Left lung (tissue), 14 donors: ENCODE measurements around the gene AASS. TPM values are rescaled to one million over a fixed set of nuclear protein-coding genes. Genes with fewer than 3 reads are reported as not detected.
"Not testable (repeated sequence)": the region's sequence is repeated elsewhere in the genome, so short reads cannot be mapped to it uniquely, and the experiment has no call there.

Experiments
- ATAC-seq: fragments of 200-7000 bp; cut with Tn5 transposase; one replicate; pipeline ENCODE4 v1.9.1; 2020; ENCODE audit warnings: moderate library complexity
- DNase-seq, 4 donors: peaks; one replicate each; pipeline ENCODE4 v3.0.0-alpha.2; 2013 to 2020
- H3K27ac ChIP-seq, 2 donors: fragments of 200-600 bp; sonication (generic) in 1 of 2; one replicate each; pipeline versions ENCODE4 v1.5.0 to v1.8.0; 2020 to 2021
- H3K27me3 ChIP-seq, 2 donors: fragments of 200-600 bp; sonication (generic) in 1 of 2; one replicate each; pipeline versions ENCODE4 v1.5.0 to v1.8.0; 2020 to 2021
- H3K36me3 ChIP-seq, 2 donors: fragments of 200-600 bp; sonication (generic) in 1 of 2; one replicate each; pipeline versions ENCODE4 v1.5.0 to v1.8.0; 2020 to 2021
- H3K4me1 ChIP-seq, 2 donors: fragments of 200-600 bp; one replicate each; pipeline ENCODE4 v1.8.0; 2021
- H3K4me3 ChIP-seq, 2 donors: fragments of 200-600 bp; sonication (generic) in 1 of 2; one replicate each; pipeline versions ENCODE4 v1.5.0 to v1.8.0; 2020 to 2021; ENCODE audit warnings: mild to moderate bottlenecking in 1 of 2
- H3K9me3 ChIP-seq, 2 donors: fragments of 200-600 bp; sonication (generic) in 1 of 2; one replicate each; pipeline versions ENCODE4 v1.5.0 to v1.8.0; 2020 to 2021
- CTCF ChIP-seq, 2 donors: fragments of 200-600 bp; sonication (generic) in 1 of 2; IDR thresholded peaks; one replicate each; pipeline versions ENCODE4 v1.5.0 to v1.8.0; 2021; ENCODE audit warnings: antibody characterized with exemption in 2 of 2
- intact Hi-C, 2 donors: fragments of 100-400 bp; cut with DNase I; formaldehyde crosslinking; loops; one replicate each; pipeline versions ENCODE4 v1.11.2 to v1.14.2; 2022
- long read RNA-seq, 12 donors: library from polyadenylated mRNA in 2 of 12; unstranded in 2 of 12; transcript quantifications; one replicate each; pipeline ENCODE4 v2.0.0 and lab custom pipeline, GENCODE V29; 2019 to 2026
- polyA plus RNA-seq, 6 donors: library from polyadenylated mRNA; unstranded; fragments of 120-200 nt; gene quantifications; one replicate each; pipeline ENCODE4 v1.2.1, GENCODE V29; 2013; ENCODE audit not compliant: insufficient read length in 6 of 6
- total RNA-seq, 2 donors: library from RNA; stranded (reverse); fragmentation: NEBNext Ultra II Directional; extraction: Animal tissue kit (Norgen Biotek cat#: 25700); gene quantifications; one replicate each; pipeline ENCODE4 v1.2.1, GENCODE V29; 2021
- donor health status: DM: no; HTN: yes; CAD: no.
- donor health status: DM: no; HTN: no; CAD: no.

Gene AASS
- total RNA-seq (10 to 100 TPM; 27.4 to 33.1 TPM), polyA plus RNA-seq (10 to 100 TPM; 52.2 to 70.5 (median 62.0) TPM)
- long read RNA-seq, donor 1, partial matches to known transcripts = 34 of 35 reads
- long read RNA-seq, donor 1, other reads (novel, unspliced or antisense) = 0 of 35 reads
- long read RNA-seq, donor 2, partial matches to known transcripts = 44 of 45 reads
- long read RNA-seq, donor 2, other reads (novel, unspliced or antisense) = 0 of 45 reads
- long read RNA-seq, donor 3, partial matches to known transcripts = 18 of 19 reads
- long read RNA-seq, donor 3, other reads (novel, unspliced or antisense) = 0 of 19 reads
- long read RNA-seq, donor 4, partial matches to known transcripts = 0 of 2 reads
- long read RNA-seq, donor 4, other reads (novel, unspliced or antisense) = 0 of 2 reads
- long read RNA-seq, donor 5, partial matches to known transcripts = 17 of 17 reads
- long read RNA-seq, donor 5, other reads (novel, unspliced or antisense) = 0 of 17 reads
- long read RNA-seq, donor 6, partial matches to known transcripts = 14 of 14 reads
- long read RNA-seq, donor 6, other reads (novel, unspliced or antisense) = 0 of 14 reads
- long read RNA-seq, donor 7, partial matches to known transcripts = 34 of 34 reads
- long read RNA-seq, donor 7, other reads (novel, unspliced or antisense) = 0 of 34 reads
- long read RNA-seq, donor 8, partial matches to known transcripts = 30 of 30 reads
- long read RNA-seq, donor 8, other reads (novel, unspliced or antisense) = 0 of 30 reads
- long read RNA-seq, donor 9 = 0 reads
- long read RNA-seq, donor 10, partial matches to known transcripts = 3 of 4 reads
- long read RNA-seq, donor 10, other reads (novel, unspliced or antisense) = 1 of 4 reads
- long read RNA-seq, donor 11, partial matches to known transcripts = 17 of 18 reads
- long read RNA-seq, donor 11, other reads (novel, unspliced or antisense) = 0 of 18 reads
- long read RNA-seq, donor 12, partial matches to known transcripts = 49 of 51 reads
- long read RNA-seq, donor 12, other reads (novel, unspliced or antisense) = 0 of 51 reads

- H3K9me3 ChIP-seq = no peaks in the 10 kb centered on the region
- TF ChIP-seq CTCF (IDR thresholded peaks at IDR 0.05) = no peak
- DNase-seq (peak; percentile 93 to 98 (median 96)), ATAC-seq (peak; percentile 98)
- no peaks in the 10 kb centered on the region for H3K36me3 ChIP-seq
- peaks cover 0 to 8% of the 10 kb centered on the region in 2 donors for H3K27me3 ChIP-seq
- intact Hi-C loops = no loop called here
- H3K4me1 ChIP-seq = peaks cover 4 to 13% of the 10 kb centered on the region in 2 donors
- peak within 1 kb of the TSS; percentile 58 to 82 for H3K4me3 ChIP-seq
- peak within 1 kb of the TSS; percentile 90 to 93 for H3K27ac ChIP-seq
These were observed at the start of gene AASS for GRCh38 chr7:122143751-122144711. Gene AASS (minus strand): TSS chr7:122144249. CDS start chr7:122133726, 10,523 bp downstream.

- Histone ChIP-seq H3K9me3 (peaks cover 0 to 2% of the 10 kb centered on the region in 2 donors), H3K36me3 (no peaks in the 10 kb centered on the region), H3K4me3 (no peak overlapping the region), H3K27ac (no peak overlapping the region), H3K27me3 (no peaks in the 10 kb centered on the region), H3K4me1 (no peaks in the 10 kb centered on the region)
- intact Hi-C loops = no loop called here
- ATAC-seq (no peak), DNase-seq (no peak)
- TF ChIP-seq CTCF (IDR thresholded peaks at IDR 0.05) = no peak
These were observed 44.7 kb upstream of the AASS start for GRCh38 chr7:122188785-122189184.

GRCh38 chr7:122183106-122183505 lies 39.1 kb upstream of the AASS start:
- Histone ChIP-seq H3K4me1 (no peaks in the 10 kb centered on the region), H3K9me3 (peaks cover 0 to 2% of the 10 kb centered on the region in 2 donors), H3K27ac (no peak overlapping the region), H3K4me3 (no peak overlapping the region), H3K36me3 (no peaks in the 10 kb centered on the region), H3K27me3 (no peaks in the 10 kb centered on the region)
- intact Hi-C loops = no loop called here
- peak; percentile 71 for ATAC-seq
- DNase-seq = no peak
- TF ChIP-seq CTCF (IDR thresholded peaks at IDR 0.05) = no peak

- no peaks in the 10 kb centered on the region for H3K36me3 ChIP-seq
- no peak overlapping the region for H3K27ac ChIP-seq
- DNase-seq = no peak
- no peak overlapping the region for H3K4me3 ChIP-seq
- no peaks in the 10 kb centered on the region for H3K4me1 ChIP-seq
- TF ChIP-seq CTCF (IDR thresholded peaks at IDR 0.05) = no peak
- ATAC-seq = no peak
- peaks cover 0 to 2% of the 10 kb centered on the region in 2 donors for H3K9me3 ChIP-seq
- no peaks in the 10 kb centered on the region for H3K27me3 ChIP-seq
- intact Hi-C loops = no loop called here
These were observed 38.0 kb upstream of the AASS start for GRCh38 chr7:122182081-122182480.

- H3K27ac ChIP-seq, intact Hi-C loops: not testable (repeated sequence)
These were observed 28.1 kb upstream of the AASS start for GRCh38 chr7:122172144-122172543.

More at GRCh38 chr7:122172144-122172543, 28.1 kb upstream of the AASS start:
- ATAC-seq (peak; percentile 57), DNase-seq (peak in 1 of 4 donors; percentile 7)
- not testable (repeated sequence) for H3K4me3 ChIP-seq, H3K27me3 ChIP-seq, H3K36me3 ChIP-seq, H3K4me1 ChIP-seq, H3K9me3 ChIP-seq
